Lower leg skin (tissue), 4 donors: ENCODE results near the gene ZNF528. TPM values are rescaled to one million over a fixed set of nuclear protein-coding genes. Genes with fewer than 3 reads are reported as not detected.

Experiments
- DNase-seq, 2 donors: peaks; one replicate each; pipeline ENCODE4 v3.0.0-alpha.2; 2019; ENCODE audit warnings: low spot score in 2 of 2
- H3K4me3 ChIP-seq: fragments of 200-600 bp; sonication (generic); 2 replicates; pipeline ENCODE4 v1.5.1; 2017; ENCODE audit warnings: mild to moderate bottlenecking, low read depth; ENCODE audit not compliant: poor library complexity, severe bottlenecking
- POLR2A ChIP-seq, 2 donors: fragments of 450-650 bp; IDR thresholded peaks; one replicate each; pipeline ENCODE4 v1.6.1; 2016 to 2017; ENCODE audit warnings: antibody characterized with exemption in 2 of 2, mild to moderate bottlenecking in 1 of 2, moderate library complexity in 1 of 2
- WGBS, 2 donors: methylation state at CpG; one replicate each; pipeline ENCODE4 v1.1.5; 2018; 5-methylcytosine and 5-hydroxymethylcytosine counted together
- intact Hi-C: fragments of 100-400 bp; cut with DNase I; formaldehyde crosslinking; loops from one replicate; pipeline ENCODE4 v1.15.0; 2023; ENCODE audit warnings: low total_unique reads
- total RNA-seq, 4 donors: library from RNA; depleted of rRNA; stranded (reverse); fragments of >200 nt; gene quantifications; one replicate each; pipeline ENCODE4 v1.1.0, GENCODE V29; 2016
- TF ChIP-seq, protein P1 (sequence below), 3 donors: fragments of 450-650 bp; IDR thresholded peaks; one replicate each; pipeline ENCODE4 v1.5.1; 2016; ENCODE audit warnings: antibody characterized with exemption in 3 of 3, mild to moderate bottlenecking in 3 of 3, moderate library complexity in 2 of 3

Gene ZNF528
- total RNA-seq, 4 donors from 2014 or later, result 13.4 to 17.9 (median 14.7) TPM

DNA sequence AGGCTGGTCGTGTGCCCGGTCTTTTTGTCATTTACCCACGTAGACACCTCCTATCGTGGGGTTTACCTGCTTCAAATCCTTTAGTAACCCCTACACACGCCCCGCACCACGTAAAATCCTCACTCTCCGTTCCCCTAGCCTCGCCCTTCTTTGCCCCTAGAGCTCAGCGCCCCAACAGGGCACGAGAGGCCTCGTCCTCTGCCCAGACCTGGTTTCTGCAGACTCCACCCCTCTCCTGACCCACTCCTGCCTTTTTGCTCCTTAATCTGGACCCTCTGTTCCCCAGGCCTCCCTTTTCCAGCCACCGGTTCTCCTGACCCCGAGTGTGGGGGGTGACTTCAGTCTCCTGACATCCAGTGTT lies 412 bp downstream of the ZNF528 start:
- TF ChIP-seq POLR2A (IDR thresholded peaks at IDR 0.05), result no peak
- TF ChIP-seq, protein P1, sequence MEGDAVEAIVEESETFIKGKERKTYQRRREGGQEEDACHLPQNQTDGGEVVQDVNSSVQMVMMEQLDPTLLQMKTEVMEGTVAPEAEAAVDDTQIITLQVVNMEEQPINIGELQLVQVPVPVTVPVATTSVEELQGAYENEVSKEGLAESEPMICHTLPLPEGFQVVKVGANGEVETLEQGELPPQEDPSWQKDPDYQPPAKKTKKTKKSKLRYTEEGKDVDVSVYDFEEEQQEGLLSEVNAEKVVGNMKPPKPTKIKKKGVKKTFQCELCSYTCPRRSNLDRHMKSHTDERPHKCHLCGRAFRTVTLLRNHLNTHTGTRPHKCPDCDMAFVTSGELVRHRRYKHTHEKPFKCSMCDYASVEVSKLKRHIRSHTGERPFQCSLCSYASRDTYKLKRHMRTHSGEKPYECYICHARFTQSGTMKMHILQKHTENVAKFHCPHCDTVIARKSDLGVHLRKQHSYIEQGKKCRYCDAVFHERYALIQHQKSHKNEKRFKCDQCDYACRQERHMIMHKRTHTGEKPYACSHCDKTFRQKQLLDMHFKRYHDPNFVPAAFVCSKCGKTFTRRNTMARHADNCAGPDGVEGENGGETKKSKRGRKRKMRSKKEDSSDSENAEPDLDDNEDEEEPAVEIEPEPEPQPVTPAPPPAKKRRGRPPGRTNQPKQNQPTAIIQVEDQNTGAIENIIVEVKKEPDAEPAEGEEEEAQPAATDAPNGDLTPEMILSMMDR (IDR thresholded peaks at IDR 0.05), result no peak
- no peak for DNase-seq
- intact Hi-C loops, result no loop called here
- 4% methylated on average over 14 of the region's 14 CpGs for WGBS, 2 donors
- peak overlapping the region; percentile 69 for H3K4me3 ChIP-seq

DNA sequence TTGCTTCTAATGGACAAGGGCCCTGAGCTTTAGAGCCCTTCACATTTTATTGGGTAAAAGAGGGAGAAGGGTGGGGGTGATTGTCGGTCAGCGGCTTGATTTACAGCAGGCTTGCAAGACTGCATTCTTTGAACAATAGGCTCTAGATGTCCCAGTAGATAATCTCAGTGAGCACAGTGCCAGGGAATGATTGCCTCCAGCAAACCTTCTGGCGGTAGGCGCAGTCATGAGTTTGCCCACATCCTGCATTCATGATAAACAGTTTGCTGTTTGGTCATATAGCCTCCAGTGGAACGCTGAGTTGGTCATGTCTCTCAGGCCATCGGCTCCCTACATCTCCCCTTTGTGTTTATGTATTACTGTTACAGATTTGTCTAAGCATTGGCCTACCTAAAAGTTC lies 12.6 kb downstream of the ZNF528 start:
- no peak for DNase-seq
- 97% methylated on average over 6 of the region's 6 CpGs for WGBS, 2 donors
- no peak for TF ChIP-seq POLR2A (IDR thresholded peaks at IDR 0.05)
- TF ChIP-seq, protein P1 (IDR thresholded peaks at IDR 0.05), result no peak
- intact Hi-C loops, result no loop called here
- H3K4me3 ChIP-seq, result no peak overlapping the region

DNA sequence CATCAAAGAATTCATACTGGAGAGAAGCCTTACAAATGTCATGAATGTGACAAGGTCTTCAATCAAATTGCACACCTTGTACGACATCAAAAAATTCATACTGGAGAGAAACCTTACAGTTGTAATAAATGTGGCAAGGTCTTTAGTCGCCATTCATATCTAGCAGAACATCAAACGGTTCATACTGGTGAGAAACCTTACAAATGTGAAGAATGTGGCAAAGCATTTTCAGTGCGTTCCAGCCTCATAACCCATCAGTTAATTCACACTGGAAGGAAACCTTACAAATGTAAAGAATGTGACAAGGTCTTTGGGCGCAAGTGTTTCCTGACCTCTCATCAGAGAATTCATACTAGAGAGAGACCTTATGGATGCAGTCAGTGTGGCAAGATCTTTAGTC lies 18.1 kb downstream of the ZNF528 start:
- H3K4me3 ChIP-seq, result no peak overlapping the region
- TF ChIP-seq, protein P1 (IDR thresholded peaks at IDR 0.05), result no peak
- no peak for TF ChIP-seq POLR2A (IDR thresholded peaks at IDR 0.05)
- no peak for DNase-seq
- WGBS, 2 donors, result 92 to 94% methylated on average over 5 of the region's 5 CpGs
- intact Hi-C loops, result no loop called here

DNA sequence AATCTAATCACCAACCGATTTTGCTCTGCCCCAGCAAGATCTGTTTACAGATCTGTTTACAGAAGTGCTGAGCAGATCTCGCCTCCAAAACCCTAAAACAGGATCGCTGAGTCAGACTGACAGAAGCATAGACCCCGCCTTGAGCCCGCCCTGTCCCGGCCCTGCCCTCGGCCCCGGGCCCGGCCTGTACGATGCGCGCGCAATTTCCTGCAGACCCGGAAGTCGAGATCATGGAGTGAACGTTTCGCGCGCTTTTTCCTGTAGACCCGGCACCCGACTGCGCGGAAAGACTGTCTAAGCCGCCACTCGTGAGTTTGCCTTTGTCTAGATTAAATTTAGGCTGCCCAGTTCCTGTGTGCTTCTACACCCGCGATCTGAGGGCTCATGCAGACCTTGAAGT lies 31.3 kb downstream of the ZNF528 start, which contains the start of gene ZNF534:
Gene ZNF534, plus strand, starts transcription at position 212 of the 400 bp plus-strand sequence. CDS start 2,327 bp downstream, outside the sequence.
- intact Hi-C loops, result no loop called here
- DNase-seq, result no peak
- H3K4me3 ChIP-seq, result no peak within 1 kb of the TSS
- WGBS, 2 donors, result 73 to 81% methylated on average over 27 of the region's 27 CpGs
- TF ChIP-seq, protein P1 (IDR thresholded peaks at IDR 0.05), result no peak
- no peak for TF ChIP-seq POLR2A (IDR thresholded peaks at IDR 0.05)

DNA sequence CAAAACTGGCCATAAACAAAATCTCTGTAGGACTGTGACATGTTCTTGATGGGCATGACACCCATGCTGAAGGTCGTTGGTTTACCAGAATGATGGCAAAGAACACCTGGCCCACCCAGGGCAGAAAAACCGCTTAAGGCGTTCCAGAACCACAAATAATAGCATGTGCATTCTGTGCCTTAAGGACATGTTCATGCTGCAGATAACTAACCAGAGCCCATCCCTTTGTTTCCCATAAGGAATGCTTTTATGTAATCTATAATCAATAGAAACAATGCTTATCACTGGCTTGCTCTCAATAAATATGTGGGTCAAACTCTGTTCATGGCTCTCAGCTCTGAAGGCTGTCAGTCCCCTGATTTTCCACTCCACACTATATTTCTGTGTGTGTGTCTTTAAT lies 44.5 kb downstream of the ZNF528 start:
- intact Hi-C loops, result no loop called here
- WGBS, 2 donors, result 76 to 86% methylated on average over 3 of the region's 3 CpGs
- H3K4me3 ChIP-seq, result no peak overlapping the region
- no peak for DNase-seq
- TF ChIP-seq, protein P1 (IDR thresholded peaks at IDR 0.05), result no peak
- no peak for TF ChIP-seq POLR2A (IDR thresholded peaks at IDR 0.05)

DNA sequence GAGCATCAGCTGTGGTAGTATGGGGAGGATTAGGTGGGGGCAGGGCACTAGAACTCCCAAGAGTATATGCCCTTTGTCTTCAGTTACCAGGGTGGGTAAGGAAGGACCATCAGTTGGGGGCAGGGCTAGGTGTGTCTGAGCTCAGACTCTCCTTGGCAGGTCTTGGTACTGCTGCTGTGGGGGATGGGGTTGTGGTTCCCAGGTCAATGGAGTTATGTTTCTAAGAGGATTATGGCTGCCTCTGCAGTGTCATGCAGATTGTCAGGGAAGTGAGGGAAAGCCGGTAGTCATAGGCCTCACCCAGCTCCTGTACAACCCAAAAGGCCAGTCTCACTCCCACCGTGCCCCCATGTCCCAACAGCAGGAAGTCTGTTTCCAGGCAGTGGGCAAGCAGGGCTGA lies 46.9 kb downstream of the ZNF528 start:
- WGBS, 2 donors, result 33 to 45% methylated on average over 2 of the region's 2 CpGs
- intact Hi-C loops, result no loop called here

More for the DNA sequence above, 46.9 kb downstream of the ZNF528 start:
- TF ChIP-seq, protein P1 (IDR thresholded peaks at IDR 0.05), result no peak
- no peak for TF ChIP-seq POLR2A (IDR thresholded peaks at IDR 0.05)
- no peak for DNase-seq
- no peak overlapping the region for H3K4me3 ChIP-seq
